GM13976 (cell line): ENCODE measurements around the gene SLC35F3.
A peak's percentile ranks its signal among the peaks of the same experiment; 100 is the strongest.
"Not testable (repeated sequence)": the region's sequence is repeated elsewhere in the genome, so short reads cannot be mapped to it uniquely, and the experiment has no call there.

Experiments used
- DNase-seq: peaks from one replicate; pipeline ENCODE4 v3.0.0; 2012; ENCODE audit warnings: low spot score
- in situ Hi-C: fragments of 300-500 bp; cut with MboI; formaldehyde crosslinking; loops from one replicate; pipeline ENCODE4 v1.12.0; 2022; ENCODE audit warnings: low sequenced_read_pairs, mixed read lengths, inconsistent platforms; ENCODE audit not compliant: unreplicated experiment
- TF ChIP-seq, protein P1 (sequence below): IDR thresholded peaks from 2 replicates; pipeline ENCODE4 v1.5.1; 2012; ENCODE audit warnings: borderline replicate concordance, mild to moderate bottlenecking; ENCODE audit not compliant: insufficient read depth; ENCODE audit errors: extremely low read depth, missing control alignments, control extremely low read depth

SLC35F3 gene

DNA sequence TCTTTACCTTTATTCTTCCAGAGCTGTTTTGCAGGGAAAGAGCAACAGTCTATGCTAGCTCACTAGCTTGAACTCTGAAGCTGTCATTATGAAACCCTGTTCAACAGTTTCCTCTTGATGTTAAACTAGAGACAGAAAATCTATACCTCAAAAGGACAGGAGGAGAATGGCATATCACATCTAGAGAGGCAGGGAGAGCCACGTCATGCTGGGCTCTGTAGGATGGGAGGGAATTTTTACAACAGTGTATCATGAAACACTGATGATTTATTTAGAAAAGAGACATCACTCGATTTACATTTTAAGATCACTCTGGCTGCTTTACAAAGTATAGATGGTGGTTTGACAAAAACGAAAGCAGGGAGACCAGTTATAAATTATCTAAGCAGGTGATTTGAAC, 243.9 kb downstream of the SLC35F3 start:
- in situ Hi-C loops: loop anchor here (25.0 kb wide), 1 partner anchor 939 kb away; no protein-coding TSS in a partner anchor
- no peak for DNase-seq
- TF ChIP-seq, protein P1, sequence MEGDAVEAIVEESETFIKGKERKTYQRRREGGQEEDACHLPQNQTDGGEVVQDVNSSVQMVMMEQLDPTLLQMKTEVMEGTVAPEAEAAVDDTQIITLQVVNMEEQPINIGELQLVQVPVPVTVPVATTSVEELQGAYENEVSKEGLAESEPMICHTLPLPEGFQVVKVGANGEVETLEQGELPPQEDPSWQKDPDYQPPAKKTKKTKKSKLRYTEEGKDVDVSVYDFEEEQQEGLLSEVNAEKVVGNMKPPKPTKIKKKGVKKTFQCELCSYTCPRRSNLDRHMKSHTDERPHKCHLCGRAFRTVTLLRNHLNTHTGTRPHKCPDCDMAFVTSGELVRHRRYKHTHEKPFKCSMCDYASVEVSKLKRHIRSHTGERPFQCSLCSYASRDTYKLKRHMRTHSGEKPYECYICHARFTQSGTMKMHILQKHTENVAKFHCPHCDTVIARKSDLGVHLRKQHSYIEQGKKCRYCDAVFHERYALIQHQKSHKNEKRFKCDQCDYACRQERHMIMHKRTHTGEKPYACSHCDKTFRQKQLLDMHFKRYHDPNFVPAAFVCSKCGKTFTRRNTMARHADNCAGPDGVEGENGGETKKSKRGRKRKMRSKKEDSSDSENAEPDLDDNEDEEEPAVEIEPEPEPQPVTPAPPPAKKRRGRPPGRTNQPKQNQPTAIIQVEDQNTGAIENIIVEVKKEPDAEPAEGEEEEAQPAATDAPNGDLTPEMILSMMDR: no peak

DNA sequence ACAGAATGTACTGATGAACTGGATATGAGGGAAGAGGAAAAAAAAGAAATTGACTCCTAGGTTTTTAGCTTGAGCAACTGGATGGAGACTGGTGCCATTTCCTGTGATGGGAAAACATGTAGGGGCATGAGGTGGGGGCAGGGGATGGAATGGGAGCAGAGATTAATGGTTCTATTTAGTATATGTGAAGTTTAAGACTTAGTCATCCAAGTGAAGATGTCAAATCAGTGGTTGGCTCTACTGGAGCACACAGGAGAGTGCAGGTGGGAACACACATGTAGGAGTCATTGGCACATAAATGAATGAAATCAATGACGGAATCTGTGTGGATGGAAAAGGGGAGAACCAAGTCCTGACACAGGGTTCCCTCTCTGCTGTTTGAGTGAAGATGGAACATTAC, 244.3 kb downstream of the SLC35F3 start:
- DNase-seq: no peak
- in situ Hi-C loops: loop anchor here (25.0 kb wide), 1 partner anchor 938 kb away; no protein-coding TSS in a partner anchor
- TF ChIP-seq, protein P1: no peak

DNA sequence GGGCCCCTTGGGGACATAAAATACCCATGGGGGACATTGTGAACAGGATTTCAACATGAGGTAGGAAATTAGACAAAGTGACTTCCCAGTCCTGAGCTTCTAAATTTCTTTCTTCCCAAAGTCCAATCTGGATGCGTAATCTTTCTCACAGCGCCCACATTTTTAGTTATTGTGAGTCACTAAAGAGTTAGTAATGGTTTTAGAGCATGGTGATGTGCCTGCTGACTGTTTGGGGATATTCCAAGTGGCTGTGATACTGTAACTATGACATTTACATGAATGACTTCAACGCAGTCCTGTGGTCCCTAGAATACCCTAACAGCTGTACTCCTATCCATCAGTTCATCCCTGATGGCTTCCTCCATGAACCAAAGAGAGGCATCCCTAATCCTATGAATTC, 244.7 kb downstream of the SLC35F3 start:
- no peak for DNase-seq
- TF ChIP-seq, protein P1: no peak
- in situ Hi-C loops: loop anchor here (25.0 kb wide), 1 partner anchor 938 kb away; no protein-coding TSS in a partner anchor

DNA sequence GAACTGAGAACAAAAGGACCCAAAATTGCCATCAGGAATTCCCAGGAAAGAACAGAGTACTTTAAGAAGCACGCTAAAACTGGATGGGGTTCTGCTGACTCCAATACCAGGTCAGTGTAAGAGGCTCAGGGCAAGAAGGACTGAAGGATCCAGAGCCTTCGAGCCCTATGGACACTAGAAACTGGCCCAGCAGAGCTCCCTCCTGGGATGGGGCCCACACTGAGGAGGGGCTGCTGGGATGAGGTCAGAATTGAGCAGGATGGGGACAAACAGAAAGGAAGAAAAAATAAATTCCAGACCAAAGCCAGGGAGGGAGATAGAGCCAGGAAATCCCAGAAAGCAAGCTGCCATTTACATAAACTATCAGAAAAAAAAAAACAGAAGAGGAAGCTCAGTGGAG, 246.4 kb downstream of the SLC35F3 start:
- TF ChIP-seq, protein P1: no peak
- no peak for DNase-seq
- in situ Hi-C loops: loop anchor here (10.0 kb wide), 1 partner anchor 164 kb away; no protein-coding TSS in a partner anchor

DNA sequence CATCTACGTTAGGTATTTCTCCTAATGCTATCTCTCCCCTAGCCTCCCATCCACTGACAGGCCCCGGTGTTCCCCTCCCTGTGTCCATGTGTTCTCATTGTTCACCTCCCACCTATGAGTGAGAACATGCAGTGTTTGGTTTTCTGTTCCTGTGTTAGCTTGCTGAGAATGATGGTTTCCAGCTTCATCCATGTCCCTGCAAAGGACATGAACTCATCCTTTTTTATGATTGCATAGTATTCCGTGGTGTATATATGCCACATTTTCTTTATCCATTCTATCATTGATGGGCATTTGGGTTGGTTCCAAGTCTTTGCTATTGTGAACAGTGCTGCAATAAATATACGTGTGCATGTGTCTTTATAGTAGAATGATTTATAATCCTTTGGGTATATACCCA, 247.9 kb downstream of the SLC35F3 start:
- in situ Hi-C loops: loop anchor here (10.0 kb wide), 1 partner anchor 162 kb away; no protein-coding TSS in a partner anchor
- DNase-seq: not testable (repeated sequence)

DNA sequence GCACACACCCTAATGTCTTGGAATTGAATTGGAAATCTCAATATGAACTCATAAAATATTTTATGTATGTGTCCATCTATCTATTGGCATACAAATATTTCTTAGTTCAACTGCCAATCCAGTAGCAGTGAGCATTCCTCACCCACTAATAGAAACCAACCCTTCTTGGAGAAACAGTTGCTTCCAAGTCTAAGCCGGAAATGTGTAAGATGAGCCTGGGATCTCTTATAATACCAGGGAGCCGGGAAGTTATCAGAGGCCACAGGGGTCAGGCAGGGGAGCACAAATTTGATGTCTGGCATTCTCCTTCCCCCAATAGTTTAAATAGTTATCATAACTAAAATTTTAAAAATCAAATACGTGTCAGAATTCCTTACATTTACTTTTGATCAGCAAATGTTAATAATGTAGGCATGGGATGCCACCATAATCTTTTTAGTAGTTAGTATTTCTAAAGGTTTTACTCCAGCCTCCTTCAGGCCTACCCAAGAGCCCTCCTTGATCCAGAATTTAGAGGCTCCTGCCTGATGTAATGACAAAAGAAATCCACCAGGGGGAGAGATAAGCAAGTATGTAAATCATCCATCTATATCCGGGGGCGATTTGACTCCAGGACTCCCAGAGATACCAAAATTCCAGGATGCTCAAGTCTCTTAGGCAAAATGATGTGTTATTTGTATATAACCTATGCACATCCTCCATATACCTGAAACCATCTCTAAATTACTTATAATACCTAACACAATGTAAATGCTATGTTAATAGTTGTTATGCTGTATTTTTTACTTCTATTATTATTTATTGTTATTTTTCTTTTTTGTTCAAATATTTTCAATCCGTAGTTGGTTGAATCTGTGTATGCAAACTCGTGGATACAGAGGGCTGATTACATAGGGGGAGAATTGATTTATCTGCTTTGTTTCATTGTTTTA, 250.1 kb downstream of the SLC35F3 start:
- peak; percentile 53 for DNase-seq
- TF ChIP-seq, protein P1: peak; percentile 55
- in situ Hi-C loops: loop anchor here (10.0 kb wide), 1 partner anchor 160 kb away; no protein-coding TSS in a partner anchor

DNA sequence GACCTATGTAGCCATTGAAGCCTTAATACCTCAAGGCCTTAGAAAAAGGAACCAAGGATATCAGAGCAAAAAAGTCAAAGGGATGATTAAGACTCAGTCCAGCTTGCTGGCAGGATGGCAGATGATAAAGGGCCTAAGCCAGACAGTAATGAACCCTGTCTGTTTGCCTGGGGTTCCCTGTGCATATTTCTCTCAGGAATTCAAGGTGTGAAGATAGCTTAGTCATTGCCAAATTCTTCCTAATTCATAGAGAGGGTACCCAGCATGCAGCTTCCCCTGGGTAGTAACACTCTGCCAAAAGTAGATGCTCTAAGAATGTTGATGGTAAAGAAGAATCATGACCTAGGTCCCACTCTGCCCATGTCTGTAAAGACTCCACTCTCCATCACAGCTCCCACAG, 258.2 kb downstream of the SLC35F3 start:
- TF ChIP-seq, protein P1: no peak
- no peak for DNase-seq
- in situ Hi-C loops: no loop called here
